ENCODE data around the gene PHC3.

DNA sequence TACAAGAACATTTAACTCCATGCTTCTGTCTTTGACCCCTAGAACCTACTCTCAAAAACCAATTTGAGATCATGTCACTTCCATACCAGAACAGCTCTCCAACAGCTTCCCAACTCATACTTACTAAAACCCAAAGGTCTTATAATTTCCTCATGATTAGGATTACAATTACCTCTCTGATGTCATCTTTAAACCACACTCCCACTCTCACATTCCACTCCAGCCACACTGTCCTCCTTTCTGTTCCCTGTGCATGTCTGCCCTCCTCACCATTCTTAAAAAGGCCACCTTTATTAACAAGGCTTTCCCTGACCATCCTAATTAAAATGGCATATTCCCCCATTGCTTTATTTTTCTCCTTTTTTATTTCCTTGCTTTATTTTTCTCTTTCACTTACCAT is 18.9 kb downstream of the PHC3 start:
- TF ChIP-seq, protein P1, sequence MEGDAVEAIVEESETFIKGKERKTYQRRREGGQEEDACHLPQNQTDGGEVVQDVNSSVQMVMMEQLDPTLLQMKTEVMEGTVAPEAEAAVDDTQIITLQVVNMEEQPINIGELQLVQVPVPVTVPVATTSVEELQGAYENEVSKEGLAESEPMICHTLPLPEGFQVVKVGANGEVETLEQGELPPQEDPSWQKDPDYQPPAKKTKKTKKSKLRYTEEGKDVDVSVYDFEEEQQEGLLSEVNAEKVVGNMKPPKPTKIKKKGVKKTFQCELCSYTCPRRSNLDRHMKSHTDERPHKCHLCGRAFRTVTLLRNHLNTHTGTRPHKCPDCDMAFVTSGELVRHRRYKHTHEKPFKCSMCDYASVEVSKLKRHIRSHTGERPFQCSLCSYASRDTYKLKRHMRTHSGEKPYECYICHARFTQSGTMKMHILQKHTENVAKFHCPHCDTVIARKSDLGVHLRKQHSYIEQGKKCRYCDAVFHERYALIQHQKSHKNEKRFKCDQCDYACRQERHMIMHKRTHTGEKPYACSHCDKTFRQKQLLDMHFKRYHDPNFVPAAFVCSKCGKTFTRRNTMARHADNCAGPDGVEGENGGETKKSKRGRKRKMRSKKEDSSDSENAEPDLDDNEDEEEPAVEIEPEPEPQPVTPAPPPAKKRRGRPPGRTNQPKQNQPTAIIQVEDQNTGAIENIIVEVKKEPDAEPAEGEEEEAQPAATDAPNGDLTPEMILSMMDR (IDR thresholded peaks at IDR 0.05), result no peak
- TF ChIP-seq POLR2A (IDR thresholded peaks at IDR 0.05) (no peak), POLR2AphosphoS5 (IDR thresholded peaks at IDR 0.05) (no peak)
